ENCODE results near the gene TMTC4.
"Not testable (repeated sequence)": the region's sequence is repeated elsewhere in the genome, so short reads cannot be mapped to it uniquely, and the experiment has no call there.

GRCh38 chr13:100698331-100698730, 23.7 kb upstream of the TMTC4 start:
- TF ChIP-seq CTCF (conservative IDR thresholded peaks at IDR 0.05; ENCODE audit: low read length); EZH2phosphoT487 (IDR thresholded peaks at IDR 0.05; ENCODE audit: borderline replicate concordance, low read depth, low read length): not testable (repeated sequence)
